Bronchial epithelial cell (primary cell): ENCODE data around the gene SLC22A7. TPM values are rescaled to one million over a fixed set of nuclear protein-coding genes. Genes with fewer than 3 reads are reported as not detected.

Experiments used
- DNase-seq: peaks from one replicate; pipeline ENCODE4 v3.0.0-alpha.2; 2010; ENCODE audit warnings: low read depth
- FAIRE-seq: peaks from 2 replicates; lab custom pipeline; 2011; peaks lifted over from hg19 to GRCh38; lab: Jason Lieb, UNC
- H3K27me3 ChIP-seq: 2 replicates; pipeline ENCODE4 v1.5.1; 2011; ENCODE audit warnings: low read length; ENCODE audit not compliant: control insufficient read depth, insufficient read depth
- H3K36me3 ChIP-seq: 2 replicates; pipeline ENCODE4 v1.5.1; 2011; ENCODE audit warnings: low read length; ENCODE audit not compliant: control insufficient read depth, insufficient read depth
- H3K4me3 ChIP-seq: 2 replicates; pipeline ENCODE4 v1.5.1; 2011; ENCODE audit warnings: mild to moderate bottlenecking, low read depth, low read length, control low read depth
- CTCF ChIP-seq: IDR thresholded peaks from 2 replicates; pipeline ENCODE4 v1.5.1; 2011; ENCODE audit warnings: mild to moderate bottlenecking, moderate library complexity, low read length, control low read depth, inconsistent platforms; ENCODE audit not compliant: insufficient read depth, severe bottlenecking
- total RNA-seq: library from RNA; depleted of rRNA; stranded (reverse); fragments of >200 nt; gene quantifications from 2 replicates; pipeline ENCODE4 v1.2.1, GENCODE V29; 2014

SLC22A7 gene
- total RNA-seq, 1 donor from 2014 or later, result not detected

- DNase-seq (no peak), FAIRE-seq (no peak)
- no peak for TF ChIP-seq CTCF
- H3K36me3 ChIP-seq, result no peaks in the 10 kb centered on the region
- peaks cover 16% of the 10 kb centered on the region for H3K27me3 ChIP-seq
- no peak overlapping the region for H3K4me3 ChIP-seq
Observed at GRCh38 chr6:43283514-43283901, 14.6 kb upstream of the SLC22A7 start.

GRCh38 chr6:43283905-43284304 is 14.2 kb upstream of the SLC22A7 start:
- FAIRE-seq, result no peak
- Histone ChIP-seq H3K4me3 (no peak overlapping the region), H3K27me3 (peaks cover 16% of the 10 kb centered on the region), H3K36me3 (no peaks in the 10 kb centered on the region)
- no peak for TF ChIP-seq CTCF
- no peak for DNase-seq

- DNase-seq (no peak), FAIRE-seq (no peak)
- Histone ChIP-seq H3K27me3 (peaks cover 14% of the 10 kb centered on the region), H3K4me3 (no peak overlapping the region), H3K36me3 (no peaks in the 10 kb centered on the region)
- no peak for TF ChIP-seq CTCF
Observed at GRCh38 chr6:43284991-43285781, 12.9 kb upstream of the SLC22A7 start.

GRCh38 chr6:43285832-43286231 is 12.2 kb upstream of the SLC22A7 start:
- FAIRE-seq (no peak), DNase-seq (no peak)
- Histone ChIP-seq H3K36me3 (no peaks in the 10 kb centered on the region), H3K27me3 (peaks cover 14% of the 10 kb centered on the region), H3K4me3 (no peak overlapping the region)
- no peak for TF ChIP-seq CTCF

- no peak for FAIRE-seq
- H3K4me3 ChIP-seq, result no peak overlapping the region
- DNase-seq, result no peak
- no peak for TF ChIP-seq CTCF
- peaks cover 14% of the 10 kb centered on the region for H3K27me3 ChIP-seq
- H3K36me3 ChIP-seq, result no peaks in the 10 kb centered on the region
Observed at GRCh38 chr6:43286456-43286979, 11.5 kb upstream of the SLC22A7 start.
